GM19025 (cell line): ENCODE results near the gene CNPY1.
"Not testable (repeated sequence)": the region's sequence is repeated elsewhere in the genome, so short reads cannot be mapped to it uniquely, and the experiment has no call there.

Experiments
- ATAC-seq: cut with Tn5 transposase; IDR thresholded peaks from one replicate; pipeline ENCODE4 v1.9.1; 2021; ENCODE audit warnings: mild to moderate bottlenecking, low read depth, moderate library complexity; ENCODE audit not compliant: unreplicated experiment

CNPY1 gene

DNA sequence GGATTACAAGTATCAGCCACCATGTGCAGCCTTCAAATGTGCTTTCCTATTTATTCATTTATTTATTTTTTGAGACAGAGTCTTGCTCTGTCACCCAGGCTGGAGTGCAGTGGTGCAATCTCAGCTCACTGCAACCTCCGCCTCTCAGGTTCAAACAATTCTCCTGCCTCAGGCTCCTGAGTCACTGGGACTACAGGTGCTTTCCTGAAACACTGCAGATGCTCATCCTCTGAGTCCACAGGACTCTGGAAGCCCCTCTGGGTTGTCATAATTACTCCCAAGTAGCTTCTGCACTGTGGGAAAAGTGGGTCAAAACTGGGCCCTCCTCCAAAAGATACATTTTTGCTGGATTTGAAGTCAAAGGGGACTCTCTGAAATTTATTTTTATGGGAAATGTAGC lies at the start of gene CNPY1:
TSS of gene CNPY1 (minus strand) at position 111 of the 400 bp plus-strand sequence. CDS start 630 bp downstream, outside the sequence.
- ATAC-seq = not testable (repeated sequence)

GRCh38 chr7:155594961-155595366 lies 48.6 kb upstream of the CNPY1 start:
- ATAC-seq = no peak

GRCh38 chr7:155594163-155594732 lies 47.9 kb upstream of the CNPY1 start:
- no peak for ATAC-seq

- no peak for ATAC-seq
Observed at GRCh38 chr7:155593461-155594162, 47.3 kb upstream of the CNPY1 start.

DNA sequence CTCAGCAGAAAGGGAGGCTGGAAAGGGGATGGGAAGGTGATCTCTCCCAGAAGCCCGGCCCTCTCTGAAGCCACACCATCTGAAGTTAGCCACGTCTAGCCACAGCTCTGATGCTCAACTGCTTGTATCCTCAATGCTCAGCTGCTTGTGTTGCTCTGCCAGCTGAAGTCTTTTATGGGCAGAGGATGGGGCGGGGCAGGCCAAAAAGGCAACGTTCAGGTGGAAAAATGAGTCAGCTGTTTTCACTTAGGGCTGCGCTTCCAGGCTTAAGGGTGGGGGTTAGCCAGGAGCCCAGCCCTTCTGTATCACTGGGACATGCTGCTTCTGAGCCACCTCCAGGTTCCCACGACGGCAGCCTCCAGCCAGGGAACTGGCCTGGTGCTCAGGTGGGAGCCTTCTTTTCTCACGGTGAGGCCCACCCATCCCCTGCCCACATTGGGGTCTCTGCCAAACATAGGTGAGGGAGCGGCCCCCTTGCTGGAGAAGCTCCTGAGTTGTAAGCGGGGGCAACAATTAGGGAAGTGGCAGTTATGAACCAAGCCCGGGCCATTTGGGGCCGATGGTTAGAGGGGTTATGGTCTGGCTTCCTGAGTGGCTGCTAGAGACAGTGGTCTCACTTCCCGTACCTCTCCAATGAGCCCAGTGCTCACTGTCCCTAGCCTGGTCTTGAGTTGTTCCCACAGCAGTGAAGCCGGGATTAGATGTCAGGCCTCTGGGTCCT lies 44.9 kb upstream of the CNPY1 start:
- ATAC-seq = no peak

GRCh38 chr7:155590215-155591018 lies 44.1 kb upstream of the CNPY1 start:
- ATAC-seq = no peak

DNA sequence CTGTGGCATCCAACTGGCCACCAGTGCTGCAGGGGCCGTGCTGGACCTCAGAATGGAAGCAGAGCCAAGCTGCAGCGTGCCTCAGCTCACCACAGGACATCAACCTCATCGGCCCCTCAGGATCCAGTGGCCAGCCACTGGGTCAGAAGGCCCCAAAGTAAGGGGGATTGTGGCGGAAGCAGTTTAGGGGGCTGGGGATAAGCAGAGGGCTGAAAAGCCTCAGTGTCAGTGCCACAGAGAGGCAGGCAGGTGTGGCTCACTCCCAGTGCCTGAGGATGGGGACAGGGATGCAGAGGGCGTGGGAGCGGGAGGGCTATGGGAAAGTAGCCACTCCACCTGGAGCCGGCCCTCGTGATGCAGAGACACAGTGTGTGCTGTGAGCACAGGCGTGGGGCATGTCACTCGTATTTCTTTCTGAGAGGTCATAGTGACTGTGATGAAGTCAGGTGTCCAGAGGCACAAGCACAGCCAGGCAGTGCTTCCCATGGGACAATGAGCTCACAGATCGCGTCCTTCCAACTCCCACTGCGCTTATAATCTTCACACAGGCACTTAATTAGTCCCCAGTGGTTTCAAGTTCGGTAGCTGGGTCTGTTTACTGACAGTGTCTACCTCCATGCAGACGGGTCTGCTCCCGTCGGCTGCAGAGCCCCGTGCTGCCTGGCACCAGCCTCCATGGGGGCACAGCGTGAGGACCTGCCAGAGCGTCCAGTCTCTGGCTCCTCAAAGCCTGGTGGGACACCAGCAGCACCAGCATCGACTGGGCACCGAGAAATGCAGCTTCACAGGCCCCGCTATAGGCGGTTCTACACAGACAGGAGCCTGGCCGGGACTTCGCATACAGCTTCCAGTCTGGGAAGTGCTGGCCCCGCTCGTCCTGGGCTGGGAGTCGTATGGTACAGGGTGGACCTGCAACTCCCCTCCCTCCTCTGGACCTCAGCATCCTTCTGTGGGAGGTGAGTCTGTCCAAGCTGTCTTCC lies 42.9 kb upstream of the CNPY1 start:
- no peak for ATAC-seq

DNA sequence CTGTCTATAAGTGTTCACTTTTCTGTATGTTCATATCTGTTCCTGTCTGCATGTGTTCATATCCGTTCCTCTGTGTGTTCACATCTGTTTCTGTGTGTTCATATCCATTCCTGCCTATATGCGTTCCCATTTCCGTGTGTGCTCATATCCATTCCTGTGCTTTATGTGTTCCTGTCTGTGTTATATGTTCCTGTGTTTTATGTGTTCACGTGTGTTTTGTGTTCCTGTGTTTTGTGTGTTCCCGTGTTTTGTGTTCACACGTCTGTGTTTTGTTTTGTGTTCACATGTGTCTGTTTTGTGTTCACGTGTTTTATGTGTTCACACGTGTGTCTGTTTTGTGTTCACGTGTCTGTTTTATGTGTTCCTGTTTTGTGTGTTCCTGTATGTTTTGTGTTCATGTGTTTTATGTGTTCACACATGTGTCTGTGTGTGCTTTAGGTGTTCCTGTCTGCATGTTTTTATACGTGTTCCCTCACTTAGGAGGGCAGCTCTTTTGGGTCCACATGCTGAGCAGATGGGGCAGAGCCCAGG lies 42.2 kb upstream of the CNPY1 start:
- ATAC-seq = no peak

- ATAC-seq = no peak
Observed at GRCh38 chr7:155587486-155587885, 41.1 kb upstream of the CNPY1 start.

DNA sequence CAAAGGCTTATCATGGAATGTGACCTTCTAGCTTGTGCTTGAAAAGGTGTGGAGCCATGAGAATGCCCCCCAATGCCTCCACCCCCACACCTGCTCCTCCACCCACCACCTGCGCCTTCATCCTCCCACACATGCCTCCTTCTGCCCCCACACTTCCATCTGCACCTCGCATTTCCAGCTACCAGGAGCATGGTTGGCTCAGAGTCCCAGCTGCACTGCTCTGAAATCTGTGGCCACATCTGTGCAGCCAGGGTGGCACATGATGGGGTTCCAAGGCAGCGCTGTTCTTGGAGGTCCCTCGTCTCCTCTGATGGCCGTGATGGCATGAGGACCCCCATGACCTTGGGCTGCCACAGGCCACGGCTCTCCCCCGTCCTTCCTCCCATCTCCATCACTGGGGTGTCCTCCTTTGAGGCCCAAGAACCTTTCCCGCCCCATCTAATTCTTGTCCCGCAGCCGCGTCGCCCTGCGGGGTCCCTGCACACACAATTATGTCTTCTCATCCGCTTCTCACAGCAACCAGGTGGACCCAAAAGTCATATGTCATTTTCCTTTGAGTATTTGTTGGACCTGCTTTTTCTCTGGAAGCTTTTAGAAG lies 40.6 kb upstream of the CNPY1 start:
- ATAC-seq = no peak

GRCh38 chr7:155585951-155586350 lies 39.6 kb upstream of the CNPY1 start:
- ATAC-seq = no peak

- no peak for ATAC-seq
Observed at GRCh38 chr7:155585532-155585895, 39.2 kb upstream of the CNPY1 start.

GRCh38 chr7:155584763-155585531 lies 38.6 kb upstream of the CNPY1 start:
- no peak for ATAC-seq

DNA sequence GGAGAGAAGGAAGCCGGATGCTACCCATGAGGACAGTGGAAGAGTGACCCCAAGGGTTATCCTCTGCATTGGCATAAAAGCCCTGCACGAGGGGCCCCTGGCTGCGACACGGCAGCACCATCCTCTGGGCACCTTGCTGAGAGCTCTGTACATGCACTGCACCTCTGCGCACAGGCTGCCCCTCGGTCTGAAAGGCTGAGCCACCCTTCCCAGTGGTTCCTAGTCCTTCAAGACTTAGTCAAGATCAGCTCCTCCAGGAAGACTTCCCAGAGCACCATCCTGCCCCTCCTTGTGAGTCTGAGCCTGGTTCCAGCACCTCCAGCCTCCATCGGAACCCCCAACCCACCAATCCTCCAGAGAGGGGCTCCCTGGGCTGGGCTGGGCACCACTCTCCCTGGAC lies 37.9 kb upstream of the CNPY1 start:
- no peak for ATAC-seq

- no peak for ATAC-seq
Observed at GRCh38 chr7:155583636-155584035, 37.3 kb upstream of the CNPY1 start.

DNA sequence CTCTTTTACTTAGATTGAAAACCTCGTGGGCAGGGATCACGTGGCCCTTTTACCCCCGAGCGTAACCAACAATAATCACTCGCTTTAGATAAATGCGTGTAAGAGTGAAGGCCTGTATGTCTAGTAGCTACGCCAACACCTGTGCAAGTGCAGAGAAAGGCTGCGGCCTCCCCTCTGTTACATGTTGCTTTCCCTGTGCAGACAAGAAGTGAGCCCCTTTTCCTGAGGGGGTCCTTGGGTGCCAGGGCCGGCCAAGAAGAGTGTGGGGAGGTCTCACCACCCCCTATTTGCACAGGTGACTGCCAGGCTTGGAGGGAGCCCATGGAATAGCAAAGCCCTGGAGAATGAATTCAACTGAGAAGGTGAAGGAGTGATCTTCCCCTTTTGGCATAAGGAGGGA lies 35.6 kb upstream of the CNPY1 start:
- ATAC-seq = no peak

GRCh38 chr7:155581107-155581830 lies 34.9 kb upstream of the CNPY1 start:
- ATAC-seq = no peak

DNA sequence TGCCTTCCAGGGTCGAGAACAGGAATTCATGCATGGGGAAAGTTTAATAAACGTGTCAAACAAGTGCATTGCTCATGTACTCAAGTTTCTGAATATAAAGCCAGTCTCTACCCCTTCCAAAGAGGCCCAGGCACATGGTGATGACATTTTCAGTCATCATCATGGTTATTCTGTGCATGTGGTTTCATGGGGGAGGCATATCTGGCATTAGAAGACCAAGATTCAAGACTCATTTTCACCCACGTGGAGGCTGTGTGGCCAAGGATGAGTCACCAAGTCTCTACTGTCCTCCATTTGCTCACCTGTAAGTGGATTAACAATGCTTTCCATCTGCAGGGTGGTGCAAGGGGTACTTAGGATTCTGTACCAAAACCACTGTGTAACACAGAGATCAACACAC lies 34.0 kb upstream of the CNPY1 start:
- no peak for ATAC-seq
